GM12874 (cell line): ENCODE results near the gene DGKH.

Source experiments
- TF ChIP-seq, protein P1 (sequence below): IDR thresholded peaks from 2 replicates; pipeline ENCODE4 v1.5.1; 2011; ENCODE audit warnings: low read depth, mild to moderate bottlenecking, control low read depth, low read length, moderate library complexity; ENCODE audit not compliant: insufficient read depth

Gene DGKH

GRCh38 chr13:42011601-42012350 lies 36.7 kb upstream of the DGKH start:
- TF ChIP-seq, protein P1, sequence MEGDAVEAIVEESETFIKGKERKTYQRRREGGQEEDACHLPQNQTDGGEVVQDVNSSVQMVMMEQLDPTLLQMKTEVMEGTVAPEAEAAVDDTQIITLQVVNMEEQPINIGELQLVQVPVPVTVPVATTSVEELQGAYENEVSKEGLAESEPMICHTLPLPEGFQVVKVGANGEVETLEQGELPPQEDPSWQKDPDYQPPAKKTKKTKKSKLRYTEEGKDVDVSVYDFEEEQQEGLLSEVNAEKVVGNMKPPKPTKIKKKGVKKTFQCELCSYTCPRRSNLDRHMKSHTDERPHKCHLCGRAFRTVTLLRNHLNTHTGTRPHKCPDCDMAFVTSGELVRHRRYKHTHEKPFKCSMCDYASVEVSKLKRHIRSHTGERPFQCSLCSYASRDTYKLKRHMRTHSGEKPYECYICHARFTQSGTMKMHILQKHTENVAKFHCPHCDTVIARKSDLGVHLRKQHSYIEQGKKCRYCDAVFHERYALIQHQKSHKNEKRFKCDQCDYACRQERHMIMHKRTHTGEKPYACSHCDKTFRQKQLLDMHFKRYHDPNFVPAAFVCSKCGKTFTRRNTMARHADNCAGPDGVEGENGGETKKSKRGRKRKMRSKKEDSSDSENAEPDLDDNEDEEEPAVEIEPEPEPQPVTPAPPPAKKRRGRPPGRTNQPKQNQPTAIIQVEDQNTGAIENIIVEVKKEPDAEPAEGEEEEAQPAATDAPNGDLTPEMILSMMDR, result no peak

GRCh38 chr13:42014119-42014518 lies 34.3 kb upstream of the DGKH start:
- TF ChIP-seq, protein P1, result no peak

DNA sequence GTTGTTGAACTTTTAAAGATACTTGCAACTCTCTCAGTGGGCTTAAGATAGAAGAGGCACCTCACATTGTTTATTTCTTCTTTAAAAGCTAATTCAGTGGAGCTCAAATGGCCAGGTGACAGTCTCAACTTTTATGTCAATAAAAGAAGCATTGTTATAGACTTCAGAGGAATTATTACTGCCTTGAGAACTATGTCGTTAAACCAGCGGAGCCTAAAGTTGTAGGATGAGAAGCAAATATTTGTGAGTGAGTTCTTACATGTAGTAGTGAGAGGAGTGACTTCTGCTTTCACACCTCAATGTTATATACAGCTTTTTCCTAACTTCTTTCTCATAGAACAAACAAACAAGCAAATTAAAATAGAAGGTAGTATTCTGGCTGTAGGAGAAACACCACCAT lies 31.2 kb upstream of the DGKH start:
- TF ChIP-seq, protein P1, result no peak

DNA sequence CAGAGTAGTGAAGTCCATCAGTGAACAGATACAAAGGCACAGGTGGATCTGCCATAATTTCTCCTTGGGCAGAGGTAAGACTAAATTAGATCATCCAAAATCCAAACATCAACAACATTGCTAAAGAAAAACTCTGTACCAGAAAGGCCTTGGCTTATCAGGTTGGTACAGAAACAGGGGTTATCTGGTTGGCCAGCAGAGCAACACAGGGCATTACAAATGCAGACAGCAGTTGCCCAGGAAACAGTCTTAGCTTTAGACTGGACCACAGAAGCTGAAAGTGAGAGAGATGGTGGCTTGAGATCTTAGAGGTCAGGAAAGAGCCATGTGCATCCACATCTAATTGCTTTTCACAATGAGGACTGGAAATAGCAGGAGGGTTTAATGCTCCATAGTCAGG lies 26.6 kb upstream of the DGKH start:
- TF ChIP-seq, protein P1, result no peak

DNA sequence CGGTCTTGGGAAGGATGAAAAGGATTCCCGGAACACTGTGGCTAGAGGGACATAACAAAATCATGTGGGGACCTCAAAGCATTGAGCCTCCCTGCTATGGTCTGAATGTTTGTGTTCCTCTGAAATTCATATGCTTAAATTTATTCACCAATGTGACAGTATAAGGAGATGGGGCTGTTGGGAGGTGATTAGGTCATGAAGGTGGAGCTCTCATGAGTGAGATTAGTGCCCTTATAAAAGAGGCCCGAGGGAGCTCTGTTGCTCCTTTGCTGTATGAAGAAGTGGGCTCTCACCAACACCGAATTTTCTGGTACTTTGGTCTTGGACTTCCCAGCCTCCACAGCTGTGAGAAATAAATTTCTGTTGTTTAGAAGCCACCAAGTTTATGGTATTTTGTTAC lies 26.1 kb upstream of the DGKH start:
- TF ChIP-seq, protein P1, result no peak

DNA sequence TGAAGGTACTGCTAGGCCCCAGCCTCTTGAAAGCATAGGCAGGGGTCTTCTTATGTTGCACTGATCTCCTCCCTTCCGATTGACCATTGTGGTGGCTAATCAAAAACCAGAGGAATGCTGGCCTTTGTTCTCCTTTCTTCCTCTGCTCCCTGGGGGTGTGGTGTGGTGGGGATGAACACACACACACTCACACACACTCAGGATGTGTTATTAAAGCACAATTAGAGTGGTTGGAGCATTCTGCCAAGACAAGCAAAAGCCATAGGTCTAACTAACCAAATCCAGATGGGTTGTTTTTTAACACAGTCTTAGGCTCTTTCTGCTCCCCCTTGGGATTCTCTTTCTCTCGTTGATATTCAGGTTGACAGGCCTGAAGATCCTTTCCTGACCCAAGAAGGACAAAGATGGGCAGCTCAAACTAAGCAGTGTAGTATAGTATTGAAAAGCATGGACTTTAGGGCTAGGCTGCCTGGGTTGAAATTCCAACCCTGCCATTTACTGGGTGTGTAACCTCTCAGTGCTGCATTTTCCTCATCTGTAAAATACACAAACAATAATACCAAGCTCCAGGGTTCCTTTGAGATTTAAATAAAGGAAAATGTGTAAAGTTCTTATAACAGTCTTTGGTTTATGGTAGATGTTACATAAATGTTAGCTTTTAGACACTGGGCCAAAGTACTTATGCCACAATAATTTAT lies 25.5 kb upstream of the DGKH start:
- TF ChIP-seq, protein P1, result no peak

DNA sequence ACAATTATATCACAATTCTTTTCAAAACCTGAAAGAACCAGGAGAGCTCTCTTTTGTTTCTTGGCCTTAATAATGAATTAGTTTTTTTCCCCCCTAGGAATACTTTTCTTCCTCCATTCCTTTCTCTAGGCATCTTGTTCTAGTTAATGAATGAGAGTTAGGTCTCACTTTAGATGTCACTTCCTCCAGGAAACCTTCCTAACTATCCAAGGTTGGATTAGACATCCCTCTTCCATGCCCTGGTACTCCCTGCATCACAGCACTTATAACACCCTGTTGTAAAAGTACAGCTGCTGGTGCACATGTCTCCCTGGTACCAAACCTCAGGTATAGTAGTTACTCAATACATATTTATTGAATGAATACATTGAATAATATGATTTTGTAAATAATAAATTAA lies 21.2 kb upstream of the DGKH start:
- TF ChIP-seq, protein P1, result no peak
